ENCODE results near the gene PTPRN2.
"Not testable (repeated sequence)": the region's sequence is repeated elsewhere in the genome, so short reads cannot be mapped to it uniquely, and the experiment has no call there.

PTPRN2 gene

GRCh38 chr7:158550394-158550700 is 37.3 kb downstream of the PTPRN2 start:
- DNase-seq: no peak

- DNase-seq: no peak
Observed at GRCh38 chr7:158549616-158550393, 37.8 kb downstream of the PTPRN2 start.

- DNase-seq: no peak
Observed at GRCh38 chr7:158549176-158549615, 38.4 kb downstream of the PTPRN2 start.

- DNase-seq: no peak
Observed at GRCh38 chr7:158548726-158549125, 38.9 kb downstream of the PTPRN2 start.

GRCh38 chr7:158547817-158548216 is 39.8 kb downstream of the PTPRN2 start:
- no peak for DNase-seq

GRCh38 chr7:158546626-158547025 is 41.0 kb downstream of the PTPRN2 start:
- no peak for DNase-seq

GRCh38 chr7:158546214-158546613 is 41.4 kb downstream of the PTPRN2 start:
- no peak for DNase-seq

GRCh38 chr7:158544708-158545107 is 42.9 kb downstream of the PTPRN2 start:
- no peak for DNase-seq

- no peak for DNase-seq
Observed at GRCh38 chr7:158543840-158544239, 43.8 kb downstream of the PTPRN2 start.

GRCh38 chr7:158542651-158543566 is 44.7 kb downstream of the PTPRN2 start:
- DNase-seq: no peak

GRCh38 chr7:158541346-158542010 is 46.1 kb downstream of the PTPRN2 start:
- DNase-seq: peak; percentile 35

- DNase-seq: no peak
Observed at GRCh38 chr7:158539711-158540146, 47.9 kb downstream of the PTPRN2 start.

GRCh38 chr7:158538156-158538946 is 49.3 kb downstream of the PTPRN2 start:
- DNase-seq: no peak

GRCh38 chr7:158537516-158537882 is 50.1 kb downstream of the PTPRN2 start:
- no peak for DNase-seq

GRCh38 chr7:158536871-158537515 is 50.6 kb downstream of the PTPRN2 start:
- no peak for DNase-seq

GRCh38 chr7:158535079-158535478 is 52.5 kb downstream of the PTPRN2 start:
- no peak for DNase-seq

GRCh38 chr7:158534598-158534997 is 53.0 kb downstream of the PTPRN2 start:
- DNase-seq: no peak

- not testable (repeated sequence) for DNase-seq
Observed at GRCh38 chr7:158534134-158534515, 53.5 kb downstream of the PTPRN2 start.

GRCh38 chr7:158533386-158534133 is 54.1 kb downstream of the PTPRN2 start:
- DNase-seq: no peak

- DNase-seq: no peak
Observed at GRCh38 chr7:158532093-158532627, 55.5 kb downstream of the PTPRN2 start.

- no peak for DNase-seq
Observed at GRCh38 chr7:158531661-158532060, 56.0 kb downstream of the PTPRN2 start.

Data from stimulated activated CD4-positive, alpha-beta T cell treated with anti-CD3 and anti-CD28 coated beads, Interleukin-15, amount 100 ng/mL, for 24 hours (primary cell).